PC-3 (cell line): Measurements from ENCODE around the gene TXNRD1. TPM values are rescaled to one million over a fixed set of nuclear protein-coding genes. Genes with fewer than 3 reads are reported as not detected.

ENCODE experiments used
- ATAC-seq: fragments of 200-7000 bp; cut with Tn5 transposase; 2 replicates; pipeline ENCODE4 v1.9.1; 2020; ENCODE audit warnings: mild to moderate bottlenecking, moderate library complexity
- BruUV-seq: library from RNA; stranded (reverse); fragments of 400-500 nt; replicated peaks from 2 replicates; lab custom pipeline; 2021; lab: Mats Ljungman, UMichigan
- CTCF ChIA-PET: fragments of 300-600 bp; sonication (Branson Sonifier 250); formaldehyde crosslinking; loops from one replicate; lab custom pipeline; 2022; ENCODE audit warnings: antibody characterized with exemption; lab: Charles Lee
- POLR2A ChIA-PET: fragments of 300-600 bp; sonication (Branson Sonifier 250); formaldehyde crosslinking; loops from one replicate; lab custom pipeline; 2022; ENCODE audit warnings: antibody characterized with exemption; ENCODE audit not compliant: unreplicated experiment; lab: Charles Lee
- DNase-seq: peaks from one replicate; pipeline ENCODE4 v3.0.0-alpha.2; 2015
- H2AFZ ChIP-seq: fragments of 300-600 bp; sonication (generic); 2 replicates; pipeline ENCODE4 v1.6.0; 2016; ENCODE audit warnings: antibody characterized with exemption, low read length
- H3F3A ChIP-seq: fragments of 300-600 bp; sonication (generic); one replicate; pipeline ENCODE4 v1.6.0; 2017; ENCODE audit warnings: antibody characterized with exemption, low read length, control low read depth, mild to moderate bottlenecking; ENCODE audit not compliant: unreplicated experiment
- H3K27ac ChIP-seq: fragments of 300-600 bp; sonication (generic); 2 replicates; pipeline ENCODE4 v1.5.1; 2016; ENCODE audit warnings: mild to moderate bottlenecking, low read length
- H3K27me3 ChIP-seq: fragments of 300-600 bp; sonication (generic); 2 replicates; pipeline ENCODE4 v1.6.1; 2016; ENCODE audit warnings: low read length, mixed read lengths
- H3K36me3 ChIP-seq: fragments of 300-600 bp; sonication (generic); 2 replicates; pipeline ENCODE4 v1.6.1; 2016; ENCODE audit warnings: low read depth, mixed run types, low read length, mixed read lengths
- H3K4me1 ChIP-seq: fragments of 300-600 bp; sonication (generic); 2 replicates; pipeline ENCODE4 v1.5.1; 2016; ENCODE audit warnings: low read length; ENCODE audit not compliant: insufficient read depth
- H3K4me2 ChIP-seq: fragments of 300-600 bp; sonication (generic); 2 replicates; pipeline ENCODE4 v1.6.0; 2016; ENCODE audit warnings: low read length
- H3K4me3 ChIP-seq: fragments of 300-600 bp; sonication (generic); 2 replicates; pipeline ENCODE4 v1.5.1; 2016; ENCODE audit warnings: mild to moderate bottlenecking, low read length, mixed read lengths
- H3K79me2 ChIP-seq: fragments of 300-600 bp; sonication (generic); 2 replicates; pipeline ENCODE4 v1.6.1; 2017; ENCODE audit warnings: low read length, mixed read lengths
- H3K9ac ChIP-seq: fragments of 300-600 bp; sonication (generic); 2 replicates; pipeline ENCODE4 v1.6.0; 2016; ENCODE audit warnings: mild to moderate bottlenecking, low read length
- H3K9me2 ChIP-seq: fragments of 300-600 bp; sonication (generic); replicated peaks from 2 replicates; pipeline ENCODE4 v1.6.1; 2016; ENCODE audit warnings: mixed run types, low read length, mixed read lengths
- H3K9me3 ChIP-seq: fragments of 300-600 bp; sonication (generic); 2 replicates; pipeline ENCODE4 v1.6.1; 2016; ENCODE audit warnings: low read length, mixed read lengths
- H4K20me1 ChIP-seq: fragments of 300-600 bp; sonication (generic); 2 replicates; pipeline ENCODE4 v1.6.1; 2016; ENCODE audit warnings: low read length, mixed read lengths
- EZH2 ChIP-seq: fragments of 300-600 bp; sonication (generic); IDR thresholded peaks from one replicate; pipeline ENCODE4 v1.6.1; 2017; ENCODE audit warnings: antibody characterized with exemption, mild to moderate bottlenecking, low read length; ENCODE audit not compliant: unreplicated experiment
- EZH2phosphoT487 ChIP-seq: fragments of 300-600 bp; sonication (generic); IDR thresholded peaks from 2 replicates; pipeline ENCODE4 v1.6.1; 2018; ENCODE audit warnings: mild to moderate bottlenecking, antibody characterized with exemption, low read length, borderline replicate concordance
- intact Hi-C: fragments of 100-400 bp; cut with micrococcal nuclease; formaldehyde crosslinking; loops from 2 replicates; pipeline ENCODE4 v1.9.0; 2023
- total RNA-seq: library from RNA; depleted of rRNA; stranded (reverse); fragments of >200 nt; gene quantifications from 2 replicates; pipeline ENCODE4 v1.2.3, GENCODE V29; 2014
- TF ChIP-seq, protein P1 (sequence below): fragments of 300-600 bp; sonication (generic); conservative IDR thresholded peaks from 2 replicates; pipeline ENCODE4 v1.5.1; 2017; ENCODE audit warnings: antibody characterized with exemption, low read depth, mild to moderate bottlenecking, low read length

Gene TXNRD1
- total RNA-seq, 1 experiment from 2014 or later, result 419 TPM

DNA sequence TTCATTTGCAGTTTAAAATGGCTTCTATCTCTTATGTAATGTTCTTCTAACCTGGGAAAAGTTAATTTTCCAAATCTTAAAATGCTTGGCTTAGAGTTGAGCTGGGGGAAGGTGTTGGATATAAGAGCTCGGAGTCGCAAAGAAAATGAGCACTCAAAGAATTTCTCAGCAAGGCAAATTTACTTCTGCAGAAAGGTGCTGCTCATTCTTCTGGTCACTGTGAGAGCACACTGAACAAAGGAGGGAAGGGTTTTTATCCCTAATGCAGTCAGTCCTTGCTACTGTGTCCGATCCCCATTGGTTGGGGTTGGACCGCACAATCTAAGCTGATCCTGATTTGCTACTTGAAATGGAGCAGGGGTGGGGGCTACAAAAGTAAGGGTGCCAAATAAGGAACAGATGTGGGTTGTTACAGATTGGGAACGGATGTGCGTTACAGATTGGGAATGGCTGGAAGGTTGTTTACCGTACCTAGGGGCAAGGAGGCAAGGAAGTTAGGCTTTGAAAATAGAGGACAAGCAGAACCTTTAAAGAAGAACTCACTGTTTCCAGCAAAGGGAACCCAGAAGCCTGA is 19.4 kb downstream of the TXNRD1 start:
- Histone ChIP-seq H3K4me2 (no peak overlapping the region), H4K20me1 (no peaks in the 10 kb centered on the region), H3K4me1 (no peaks in the 10 kb centered on the region), H3F3A (no peaks in the 10 kb centered on the region), H2AFZ (no peak overlapping the region), H3K4me3 (no peak overlapping the region), H3K9ac (no peak overlapping the region), H3K27me3 (no peaks in the 10 kb centered on the region), H3K27ac (no peak overlapping the region), H3K9me3 (peaks cover 38% of the 10 kb centered on the region), H3K79me2 (no peaks in the 10 kb centered on the region), H3K36me3 (peaks cover 13% of the 10 kb centered on the region; the same call in 1 of the 2 replicates), H3K9me2 (no peaks in the 10 kb centered on the region)
- TF ChIP-seq EZH2, result no peak
- TF ChIP-seq, protein P1, sequence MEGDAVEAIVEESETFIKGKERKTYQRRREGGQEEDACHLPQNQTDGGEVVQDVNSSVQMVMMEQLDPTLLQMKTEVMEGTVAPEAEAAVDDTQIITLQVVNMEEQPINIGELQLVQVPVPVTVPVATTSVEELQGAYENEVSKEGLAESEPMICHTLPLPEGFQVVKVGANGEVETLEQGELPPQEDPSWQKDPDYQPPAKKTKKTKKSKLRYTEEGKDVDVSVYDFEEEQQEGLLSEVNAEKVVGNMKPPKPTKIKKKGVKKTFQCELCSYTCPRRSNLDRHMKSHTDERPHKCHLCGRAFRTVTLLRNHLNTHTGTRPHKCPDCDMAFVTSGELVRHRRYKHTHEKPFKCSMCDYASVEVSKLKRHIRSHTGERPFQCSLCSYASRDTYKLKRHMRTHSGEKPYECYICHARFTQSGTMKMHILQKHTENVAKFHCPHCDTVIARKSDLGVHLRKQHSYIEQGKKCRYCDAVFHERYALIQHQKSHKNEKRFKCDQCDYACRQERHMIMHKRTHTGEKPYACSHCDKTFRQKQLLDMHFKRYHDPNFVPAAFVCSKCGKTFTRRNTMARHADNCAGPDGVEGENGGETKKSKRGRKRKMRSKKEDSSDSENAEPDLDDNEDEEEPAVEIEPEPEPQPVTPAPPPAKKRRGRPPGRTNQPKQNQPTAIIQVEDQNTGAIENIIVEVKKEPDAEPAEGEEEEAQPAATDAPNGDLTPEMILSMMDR, result no peak
- TF ChIP-seq EZH2phosphoT487, result no peak
- ChIA-PET POLR2A (interaction anchor here (0.7 kb wide), 1 partner anchor 32 kb away, joined by 5 read pairs; no protein-coding TSS in a partner anchor), CTCF (no interaction called here)
- ATAC-seq, result no peak
- no peak for DNase-seq
- no TSS peak for BruUV-seq
- intact Hi-C loops, result no loop called here

DNA sequence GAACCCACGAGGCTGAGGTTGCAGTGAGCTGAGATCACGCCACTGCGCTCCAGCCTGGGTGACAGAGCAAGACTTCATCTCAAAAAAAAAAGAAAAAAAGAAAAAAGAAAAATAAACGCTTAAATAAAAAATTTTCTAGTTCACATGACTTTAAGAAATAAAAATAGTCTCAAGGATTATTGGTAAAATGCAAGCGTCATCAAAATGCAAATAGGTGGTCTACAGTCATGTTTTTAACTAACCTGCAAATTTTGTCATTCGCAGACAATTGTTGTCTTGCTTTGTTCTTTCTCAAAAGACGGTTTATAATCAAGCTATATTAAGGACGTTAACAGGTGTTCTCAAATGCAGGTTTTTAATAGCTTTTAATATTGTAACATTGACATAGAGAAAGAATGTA is 22.4 kb downstream of the TXNRD1 start:
- no peaks in the 10 kb centered on the region for H3K4me1 ChIP-seq
- CTCF ChIA-PET, result no interaction called here
- no peaks in the 10 kb centered on the region for H4K20me1 ChIP-seq
- intact Hi-C loops, result no loop called here
- peaks cover 13% of the 10 kb centered on the region; the same call in 1 of the 2 replicates for H3K36me3 ChIP-seq
- no peaks in the 10 kb centered on the region for H3K27me3 ChIP-seq
- H3K9ac ChIP-seq, result no peak overlapping the region
- no peaks in the 10 kb centered on the region for H3K79me2 ChIP-seq
- H3K4me2 ChIP-seq, result no peak overlapping the region
- H3K9me3 ChIP-seq, result peaks cover 25% of the 10 kb centered on the region
- H3K4me3 ChIP-seq, result no peak overlapping the region
- no peak overlapping the region for H2AFZ ChIP-seq
- no peak overlapping the region for H3K27ac ChIP-seq
- no peak for ATAC-seq
- no peak for DNase-seq
- POLR2A ChIA-PET, result no interaction called here
- TF ChIP-seq, protein P1, result no peak
- TF ChIP-seq EZH2phosphoT487, result no peak
- no peak for TF ChIP-seq EZH2
- no peaks in the 10 kb centered on the region for H3K9me2 ChIP-seq
- no peaks in the 10 kb centered on the region for H3F3A ChIP-seq
- BruUV-seq, result no TSS peak

DNA sequence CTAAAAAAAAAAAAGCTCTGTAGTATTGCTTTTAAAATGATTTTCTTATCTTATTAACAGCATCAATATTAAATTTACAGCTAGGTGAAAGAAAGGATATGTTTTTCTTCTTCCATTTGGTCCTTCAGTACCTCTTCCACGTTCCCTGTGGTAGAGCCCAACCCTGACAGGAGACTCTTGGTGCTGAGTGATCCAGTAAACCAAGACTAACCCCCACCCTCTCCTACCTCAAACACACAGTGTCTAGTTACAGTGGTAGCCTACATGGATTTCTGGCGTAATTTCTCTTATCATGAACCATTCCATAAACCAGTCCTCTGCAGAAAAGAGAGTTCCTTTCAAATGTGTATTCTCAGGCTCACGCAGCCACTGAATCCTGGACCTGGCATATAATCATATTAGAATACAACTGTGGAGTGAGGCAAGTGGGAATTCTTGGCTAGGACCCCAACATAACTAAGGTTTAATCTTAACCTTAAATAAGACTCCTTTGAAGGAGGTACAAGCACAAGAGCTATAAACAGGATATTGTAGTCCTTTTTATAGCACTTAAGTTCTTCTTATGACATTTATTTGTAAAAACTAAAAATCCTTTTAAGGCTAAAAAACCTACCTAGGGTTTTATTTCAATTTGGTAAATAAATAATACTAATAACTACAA is 27.1 kb downstream of the TXNRD1 start:
- Histone ChIP-seq H3F3A (no peaks in the 10 kb centered on the region), H2AFZ (no peak overlapping the region), H3K9me3 (no peaks in the 10 kb centered on the region), H3K4me1 (no peaks in the 10 kb centered on the region), H4K20me1 (no peaks in the 10 kb centered on the region), H3K27me3 (no peaks in the 10 kb centered on the region), H3K79me2 (no peaks in the 10 kb centered on the region), H3K27ac (no peak overlapping the region), H3K36me3 (no peaks in the 10 kb centered on the region), H3K4me2 (no peak overlapping the region), H3K4me3 (no peak overlapping the region), H3K9ac (no peak overlapping the region), H3K9me2 (no peaks in the 10 kb centered on the region)
- no peak for DNase-seq
- no TSS peak for BruUV-seq
- intact Hi-C loops, result no loop called here
- CTCF ChIA-PET, result interaction anchor here (0.7 kb wide), 1 partner anchor 1178 kb away, joined by 3 read pairs; no protein-coding TSS in a partner anchor
- POLR2A ChIA-PET, result no interaction called here
- TF ChIP-seq EZH2, result no peak
- TF ChIP-seq EZH2phosphoT487, result no peak
- TF ChIP-seq, protein P1, result no peak
- ATAC-seq, result no peak
